Measurements from ENCODE around the gene FAM83E.

GRCh38 chr19:48644839-48645619 is 30.2 kb upstream of the FAM83E start:
- TF ChIP-seq, protein P1, sequence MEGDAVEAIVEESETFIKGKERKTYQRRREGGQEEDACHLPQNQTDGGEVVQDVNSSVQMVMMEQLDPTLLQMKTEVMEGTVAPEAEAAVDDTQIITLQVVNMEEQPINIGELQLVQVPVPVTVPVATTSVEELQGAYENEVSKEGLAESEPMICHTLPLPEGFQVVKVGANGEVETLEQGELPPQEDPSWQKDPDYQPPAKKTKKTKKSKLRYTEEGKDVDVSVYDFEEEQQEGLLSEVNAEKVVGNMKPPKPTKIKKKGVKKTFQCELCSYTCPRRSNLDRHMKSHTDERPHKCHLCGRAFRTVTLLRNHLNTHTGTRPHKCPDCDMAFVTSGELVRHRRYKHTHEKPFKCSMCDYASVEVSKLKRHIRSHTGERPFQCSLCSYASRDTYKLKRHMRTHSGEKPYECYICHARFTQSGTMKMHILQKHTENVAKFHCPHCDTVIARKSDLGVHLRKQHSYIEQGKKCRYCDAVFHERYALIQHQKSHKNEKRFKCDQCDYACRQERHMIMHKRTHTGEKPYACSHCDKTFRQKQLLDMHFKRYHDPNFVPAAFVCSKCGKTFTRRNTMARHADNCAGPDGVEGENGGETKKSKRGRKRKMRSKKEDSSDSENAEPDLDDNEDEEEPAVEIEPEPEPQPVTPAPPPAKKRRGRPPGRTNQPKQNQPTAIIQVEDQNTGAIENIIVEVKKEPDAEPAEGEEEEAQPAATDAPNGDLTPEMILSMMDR (IDR thresholded peaks at IDR 0.05; ENCODE audit: control extremely low read depth in 1 of 3, insufficient read depth in 1 of 3, low read depth in 1 of 3, low read length in 3 of 3) = no peak
- TF ChIP-seq POLR2AphosphoS5 (IDR thresholded peaks at IDR 0.05; ENCODE audit: low read depth, low read length) (no peak), EP300 (IDR thresholded peaks at IDR 0.05; ENCODE audit: borderline replicate concordance in 1 of 2, low read depth in 2 of 2, low read length in 2 of 2) (no peak)
